Nephron progenitor cell (in vitro differentiated cells): ENCODE results near the gene SLC16A14.

ENCODE experiments used
- DNase-seq: peaks from one replicate; pipeline ENCODE4 v3.0.0; 2021
- H3K27ac Mint-ChIP-seq: 2 replicates; pipeline ENCODE4 v1.8.0; 2021; ENCODE audit warnings: mild to moderate bottlenecking, moderate library complexity, mixed read lengths
- H3K27me3 Mint-ChIP-seq: 2 replicates; pipeline ENCODE4 v1.8.0; 2021; ENCODE audit warnings: mild to moderate bottlenecking, low read depth, mixed read lengths; ENCODE audit not compliant: poor library complexity
- H3K36me3 Mint-ChIP-seq: 2 replicates; pipeline ENCODE4 v1.8.0; 2021; ENCODE audit warnings: low read depth, mixed read lengths
- H3K4me1 Mint-ChIP-seq: 2 replicates; pipeline ENCODE4 v1.8.0; 2021; ENCODE audit warnings: mixed read lengths
- H3K4me3 Mint-ChIP-seq: 2 replicates; pipeline ENCODE4 v1.8.0; 2021; ENCODE audit warnings: mild to moderate bottlenecking, moderate library complexity, mixed read lengths
- H3K9me3 Mint-ChIP-seq: 2 replicates; pipeline ENCODE4 v1.8.0; 2021; ENCODE audit warnings: mild to moderate bottlenecking, moderate library complexity, mixed read lengths
- TF ChIP-seq, protein P1 (sequence below): fragments of 200-600 bp; sonication (generic); IDR thresholded peaks from 2 replicates; pipeline ENCODE4 v1.5.0; 2021; ENCODE audit warnings: antibody characterized with exemption

The SLC16A14 gene

DNA sequence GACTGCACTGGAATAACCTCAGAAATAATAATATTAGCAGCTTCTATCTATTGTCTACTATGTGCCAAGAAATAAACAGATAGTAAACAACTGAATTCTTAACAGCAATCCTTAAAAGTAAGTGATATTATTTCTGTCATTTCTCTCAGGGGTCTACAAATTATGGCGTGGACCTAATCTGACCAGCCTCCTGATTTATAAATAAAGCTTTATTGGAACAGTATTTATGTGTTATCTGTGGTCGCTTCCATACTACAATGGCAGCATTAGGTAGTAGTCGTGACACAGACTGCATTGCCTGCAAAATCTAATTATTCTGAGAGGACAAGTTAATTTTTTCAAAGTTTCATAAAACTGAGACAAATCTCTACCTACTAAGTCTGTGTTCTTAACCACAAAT is 49.0 kb downstream of the SLC16A14 start:
- peaks cover 22% of the 10 kb centered on the region for H3K9me3 Mint-ChIP-seq
- H3K27me3 Mint-ChIP-seq, result peaks cover 6% of the 10 kb centered on the region
- H3K4me3 Mint-ChIP-seq, result no peak overlapping the region
- no peak for DNase-seq
- H3K36me3 Mint-ChIP-seq, result peaks cover 14% of the 10 kb centered on the region
- TF ChIP-seq, protein P1, sequence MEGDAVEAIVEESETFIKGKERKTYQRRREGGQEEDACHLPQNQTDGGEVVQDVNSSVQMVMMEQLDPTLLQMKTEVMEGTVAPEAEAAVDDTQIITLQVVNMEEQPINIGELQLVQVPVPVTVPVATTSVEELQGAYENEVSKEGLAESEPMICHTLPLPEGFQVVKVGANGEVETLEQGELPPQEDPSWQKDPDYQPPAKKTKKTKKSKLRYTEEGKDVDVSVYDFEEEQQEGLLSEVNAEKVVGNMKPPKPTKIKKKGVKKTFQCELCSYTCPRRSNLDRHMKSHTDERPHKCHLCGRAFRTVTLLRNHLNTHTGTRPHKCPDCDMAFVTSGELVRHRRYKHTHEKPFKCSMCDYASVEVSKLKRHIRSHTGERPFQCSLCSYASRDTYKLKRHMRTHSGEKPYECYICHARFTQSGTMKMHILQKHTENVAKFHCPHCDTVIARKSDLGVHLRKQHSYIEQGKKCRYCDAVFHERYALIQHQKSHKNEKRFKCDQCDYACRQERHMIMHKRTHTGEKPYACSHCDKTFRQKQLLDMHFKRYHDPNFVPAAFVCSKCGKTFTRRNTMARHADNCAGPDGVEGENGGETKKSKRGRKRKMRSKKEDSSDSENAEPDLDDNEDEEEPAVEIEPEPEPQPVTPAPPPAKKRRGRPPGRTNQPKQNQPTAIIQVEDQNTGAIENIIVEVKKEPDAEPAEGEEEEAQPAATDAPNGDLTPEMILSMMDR, result no peak
- H3K27ac Mint-ChIP-seq, result no peak overlapping the region
- no peaks in the 10 kb centered on the region for H3K4me1 Mint-ChIP-seq

DNA sequence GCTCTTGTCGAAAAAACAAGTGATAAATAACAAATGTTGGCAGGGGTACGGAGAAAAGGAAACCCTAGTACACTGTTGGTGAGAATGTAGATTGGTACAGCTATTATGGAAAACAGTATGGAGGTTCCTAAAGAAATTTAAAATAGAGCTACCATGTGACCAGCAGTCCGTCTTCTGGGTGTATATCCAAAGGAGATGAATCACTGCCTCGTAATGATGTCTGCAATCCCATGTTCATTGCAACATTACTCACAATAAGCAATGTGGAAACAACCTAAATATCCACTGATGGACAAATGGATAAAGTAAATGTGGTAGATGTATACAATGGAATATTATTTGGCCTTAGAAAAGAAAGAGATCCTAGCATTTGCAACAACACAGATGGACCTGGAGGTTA is 50.6 kb downstream of the SLC16A14 start:
- no peak for DNase-seq
- Mint-ChIP-seq H3K27me3 (peaks cover 4% of the 10 kb centered on the region), H3K36me3 (peaks cover 19% of the 10 kb centered on the region), H3K4me1 (no peaks in the 10 kb centered on the region), H3K27ac (no peak overlapping the region), H3K4me3 (no peak overlapping the region), H3K9me3 (peaks cover 22% of the 10 kb centered on the region)
- TF ChIP-seq, protein P1, result no peak

- H3K27ac Mint-ChIP-seq, result no peak overlapping the region
- DNase-seq, result no peak
- TF ChIP-seq, protein P1, result no peak
- peaks cover 4% of the 10 kb centered on the region for H3K27me3 Mint-ChIP-seq
- H3K4me3 Mint-ChIP-seq, result no peak overlapping the region
- H3K36me3 Mint-ChIP-seq, result peaks cover 19% of the 10 kb centered on the region
- peaks cover 22% of the 10 kb centered on the region for H3K9me3 Mint-ChIP-seq
- no peaks in the 10 kb centered on the region for H3K4me1 Mint-ChIP-seq
These were observed 51.9 kb downstream of the SLC16A14 start for GRCh38 chr2:230016844-230017243.

DNA sequence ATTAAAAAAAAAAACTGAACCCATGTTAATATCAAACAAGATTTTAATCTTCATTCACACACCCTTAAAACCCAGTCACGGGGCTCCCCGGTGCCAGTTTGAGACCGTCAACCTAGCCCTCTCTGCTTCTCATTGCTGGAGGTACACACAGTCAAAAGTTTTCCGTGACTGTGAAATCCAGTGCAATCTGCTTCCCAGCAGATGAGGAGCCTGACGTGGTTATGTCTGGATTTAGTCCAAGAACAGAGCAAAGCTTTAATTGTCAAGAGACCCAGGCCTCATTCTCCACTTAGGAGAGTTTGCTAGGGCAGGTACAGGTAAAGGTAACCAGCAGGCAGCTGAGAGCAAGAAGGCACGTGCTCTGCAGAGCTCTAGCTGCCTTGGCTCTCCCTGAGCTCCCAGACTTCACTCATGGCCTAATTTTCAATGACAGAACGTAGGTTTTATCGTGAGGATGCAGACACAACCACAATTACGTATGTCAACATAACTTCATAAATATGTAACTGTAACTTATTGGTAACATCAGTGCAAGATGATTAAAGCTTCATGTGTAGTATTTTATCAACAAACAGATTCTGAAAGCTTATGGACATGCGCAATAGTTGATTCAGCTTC is 56.3 kb downstream of the SLC16A14 start:
- Mint-ChIP-seq H3K4me1 (peaks cover 4% of the 10 kb centered on the region), H3K27ac (peak overlapping the region; percentile 52), H3K36me3 (peaks cover 27% of the 10 kb centered on the region), H3K4me3 (no peak overlapping the region), H3K27me3 (peaks cover 4% of the 10 kb centered on the region), H3K9me3 (peaks cover 20% of the 10 kb centered on the region)
- DNase-seq, result no peak
- TF ChIP-seq, protein P1, result no peak

DNA sequence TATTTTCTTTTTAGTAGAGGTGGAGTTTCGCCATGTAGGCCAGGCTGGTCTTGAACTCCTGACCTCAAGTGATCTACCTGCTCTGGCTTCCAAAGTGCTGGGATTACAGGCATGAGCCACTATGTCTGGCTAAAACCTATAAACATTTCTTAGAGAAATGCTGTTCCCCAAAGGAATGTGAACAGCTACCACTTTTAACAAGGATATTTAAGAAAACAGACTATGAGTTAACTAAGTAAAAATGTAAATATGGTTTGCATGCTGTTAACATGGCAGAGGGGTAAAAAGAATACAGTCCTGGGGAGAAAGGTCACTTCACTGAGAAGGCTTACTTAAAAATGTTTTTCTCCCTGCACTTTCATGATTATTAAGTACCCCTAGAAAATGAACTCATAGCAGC is 57.1 kb downstream of the SLC16A14 start:
- TF ChIP-seq, protein P1, result no peak
- Mint-ChIP-seq H3K4me1 (peaks cover 4% of the 10 kb centered on the region), H3K36me3 (peaks cover 27% of the 10 kb centered on the region), H3K9me3 (peaks cover 16% of the 10 kb centered on the region), H3K27ac (no peak overlapping the region), H3K4me3 (no peak overlapping the region), H3K27me3 (peaks cover 4% of the 10 kb centered on the region)
- DNase-seq, result no peak

DNA sequence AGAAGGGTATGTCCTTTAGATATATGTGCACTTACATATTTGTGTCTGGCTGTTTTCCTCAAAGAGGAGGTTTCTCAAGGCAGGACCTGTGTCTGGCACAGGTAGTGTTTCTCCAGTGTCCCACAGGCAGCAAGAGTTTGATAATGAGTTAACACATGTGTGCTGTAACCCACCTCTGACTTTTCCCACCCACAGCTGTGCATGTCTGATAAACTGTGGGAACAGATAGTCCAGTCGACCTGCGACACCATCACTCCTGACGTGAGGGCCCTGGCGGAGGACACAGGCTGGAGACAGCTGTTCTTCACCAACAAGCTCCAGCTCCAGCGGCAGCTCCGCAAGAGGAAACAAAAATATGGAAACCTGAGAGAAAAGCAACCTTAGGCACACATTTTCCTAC is 58.2 kb downstream of the SLC16A14 start:
- no peaks in the 10 kb centered on the region for H3K27me3 Mint-ChIP-seq

More for the DNA sequence above, 58.2 kb downstream of the SLC16A14 start:
- Mint-ChIP-seq H3K36me3 (peaks cover 20% of the 10 kb centered on the region), H3K9me3 (peaks cover 8% of the 10 kb centered on the region), H3K4me3 (no peak overlapping the region), H3K4me1 (peaks cover 4% of the 10 kb centered on the region), H3K27ac (no peak overlapping the region)
- TF ChIP-seq, protein P1, result no peak
- no peak for DNase-seq
